ENCODE results near the gene PPIL4.

DNA sequence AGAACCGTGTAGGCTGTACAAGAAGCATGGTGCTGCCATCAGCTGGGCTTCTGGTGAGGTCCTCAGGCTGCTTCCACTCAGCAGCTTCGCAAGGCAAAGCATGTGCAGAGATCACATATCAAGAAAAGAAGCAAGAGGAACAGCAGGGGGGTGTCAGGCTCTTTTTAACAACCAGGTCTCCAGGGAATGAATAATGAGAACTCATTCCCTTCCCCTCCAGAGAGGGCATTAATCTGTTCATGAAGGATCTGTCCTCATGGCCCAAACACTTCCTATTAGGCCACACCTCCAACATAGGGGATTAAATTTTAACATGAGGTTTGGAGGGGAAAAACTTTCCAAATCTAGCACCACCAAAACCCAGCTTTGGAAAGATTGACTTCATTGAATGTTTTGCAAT lies 40.3 kb upstream of the PPIL4 start:
- no peak for TF ChIP-seq CTCF (IDR thresholded peaks at IDR 0.05 in 2 of 3, conservative IDR thresholded peaks at IDR 0.05 in 1 of 3; ENCODE audit: control insufficient read depth in 2 of 3, extremely low read depth in 1 of 3, insufficient read depth in 1 of 3, low read depth in 3 of 3, low read length in 3 of 3)
- no peak for TF ChIP-seq TAF1 (IDR thresholded peaks at IDR 0.05; ENCODE audit: borderline replicate concordance, low read depth, low read length)
- no peak for TF ChIP-seq EP300 (IDR thresholded peaks at IDR 0.05; ENCODE audit: borderline replicate concordance in 1 of 2, control insufficient read depth in 1 of 2, low read depth in 2 of 2, low read length in 2 of 2)
- TF ChIP-seq ZSCAN29 (IDR thresholded peaks at IDR 0.05) = no peak
- no peak for TF ChIP-seq SMAD1 (IDR thresholded peaks at IDR 0.05; ENCODE audit: low read depth, partially characterized antibody)
- no peak for TF ChIP-seq SUZ12 (IDR thresholded peaks at IDR 0.05; ENCODE audit: unreplicated experiment)
- no peak for TF ChIP-seq POLR2AphosphoS2 (IDR thresholded peaks at IDR 0.05; ENCODE audit: low read depth, low read length)
- no peak for TF ChIP-seq ZNF274 (IDR thresholded peaks at IDR 0.05; ENCODE audit: insufficient read depth, insufficient read length)
- TF ChIP-seq, protein P1, sequence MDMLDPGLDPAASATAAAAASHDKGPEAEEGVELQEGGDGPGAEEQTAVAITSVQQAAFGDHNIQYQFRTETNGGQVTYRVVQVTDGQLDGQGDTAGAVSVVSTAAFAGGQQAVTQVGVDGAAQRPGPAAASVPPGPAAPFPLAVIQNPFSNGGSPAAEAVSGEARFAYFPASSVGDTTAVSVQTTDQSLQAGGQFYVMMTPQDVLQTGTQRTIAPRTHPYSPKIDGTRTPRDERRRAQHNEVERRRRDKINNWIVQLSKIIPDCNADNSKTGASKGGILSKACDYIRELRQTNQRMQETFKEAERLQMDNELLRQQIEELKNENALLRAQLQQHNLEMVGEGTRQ (IDR thresholded peaks at IDR 0.05; ENCODE audit: borderline replicate concordance, low read depth, low read length) = no peak
- TF ChIP-seq RBBP5 (conservative IDR thresholded peaks at IDR 0.05) = no peak
- no peak for TF ChIP-seq ATF7 (IDR thresholded peaks at IDR 0.05; ENCODE audit: low read depth)
